SH-SY5Y (cell line): ENCODE measurements around the gene SEC23B.

Experiments used
- GATA2 ChIP-seq: IDR thresholded peaks from 2 replicates; pipeline ENCODE4 v1.6.1; 2011; ENCODE audit warnings: mild to moderate bottlenecking, low read depth, low read length
- GATA3 ChIP-seq: IDR thresholded peaks from 2 replicates; pipeline ENCODE4 v1.6.1; 2011; ENCODE audit warnings: low read depth, mild to moderate bottlenecking, low read length, moderate library complexity

DNA sequence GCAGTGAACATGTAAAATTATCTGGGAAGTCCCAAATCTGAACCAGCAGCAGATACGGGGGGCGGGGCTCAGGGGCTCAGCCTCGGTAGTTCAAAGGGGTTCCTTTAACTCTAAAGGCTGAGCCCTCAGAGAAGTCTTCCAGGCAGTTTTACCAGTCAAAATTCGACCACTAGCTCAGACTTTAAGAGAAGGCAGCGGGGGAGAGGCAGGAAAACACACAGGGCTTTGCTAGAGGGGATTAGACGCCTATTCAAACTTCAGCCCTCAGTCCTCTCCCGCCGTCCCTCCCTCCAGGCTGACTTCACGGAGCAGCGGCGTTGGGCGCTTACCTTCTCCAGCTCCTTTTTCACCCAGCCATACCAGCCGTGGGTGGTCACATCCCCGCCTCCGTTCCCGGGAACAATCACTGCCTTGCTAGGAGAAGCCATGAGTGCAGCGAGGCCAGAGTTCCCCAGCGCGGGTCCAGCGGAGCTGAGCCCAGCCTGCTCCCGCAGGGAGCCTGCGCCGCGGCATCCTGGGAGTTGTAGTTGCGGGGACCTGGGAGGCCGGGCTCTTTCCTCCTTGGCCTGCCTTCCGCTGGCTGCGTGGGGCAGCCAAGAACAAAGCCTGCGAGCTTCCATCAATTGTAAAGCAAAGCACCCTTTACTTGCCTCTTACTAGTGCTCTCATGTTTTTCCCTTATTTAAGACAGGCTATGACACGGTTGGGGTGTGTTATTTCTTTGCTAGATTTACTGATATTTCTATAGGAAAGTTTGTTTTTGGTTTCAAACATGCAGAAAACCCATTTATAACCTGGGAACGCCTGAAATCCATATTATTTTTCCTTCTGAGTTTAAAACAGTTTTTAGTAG is 10.8 kb upstream of the SEC23B start, which contains the start of gene RBBP9:
- TF ChIP-seq GATA2: no peak
- TF ChIP-seq GATA3: no peak
